HG02885 (cell line): ENCODE data around the gene ADAM20.
"Not testable (repeated sequence)": the region's sequence is repeated elsewhere in the genome, so short reads cannot be mapped to it uniquely, and the experiment has no call there.

Source experiments
- ATAC-seq: cut with Tn5 transposase; IDR thresholded peaks from one replicate; pipeline ENCODE4 v1.9.1; 2021; ENCODE audit warnings: mild to moderate bottlenecking; ENCODE audit not compliant: unreplicated experiment, poor library complexity

Gene ADAM20

GRCh38 chr14:70534904-70535303 lies at the start of gene ADAM20:
ADAM20 (minus strand) TSS chr14:70535004; CDS start chr14:70524757, 10,247 bp downstream.
- no peak for ATAC-seq

- ATAC-seq = no peak
Observed at GRCh38 chr14:70576891-70577290, 42.1 kb upstream of the ADAM20 start.

- ATAC-seq = no peak
Observed at GRCh38 chr14:70573050-70573449, 38.2 kb upstream of the ADAM20 start.

GRCh38 chr14:70571139-70571538 lies 36.3 kb upstream of the ADAM20 start:
- ATAC-seq = no peak

GRCh38 chr14:70567791-70568190 lies 33.0 kb upstream of the ADAM20 start:
- ATAC-seq = no peak

GRCh38 chr14:70563869-70564268 lies 29.1 kb upstream of the ADAM20 start:
- no peak for ATAC-seq

GRCh38 chr14:70563417-70563816 lies 28.6 kb upstream of the ADAM20 start:
- ATAC-seq = no peak

- no peak for ATAC-seq
Observed at GRCh38 chr14:70558356-70558755, 23.6 kb upstream of the ADAM20 start.

- no peak for ATAC-seq
Observed at GRCh38 chr14:70555890-70556289, 21.1 kb upstream of the ADAM20 start.

- no peak for ATAC-seq
Observed at GRCh38 chr14:70538087-70538486, 3.3 kb upstream of the ADAM20 start.

- no peak for ATAC-seq
Observed at GRCh38 chr14:70536830-70537229, 2.0 kb upstream of the ADAM20 start.

- no peak for ATAC-seq
Observed at GRCh38 chr14:70530417-70530816, 4.4 kb downstream of the ADAM20 start.

GRCh38 chr14:70527501-70528105 lies 7.2 kb downstream of the ADAM20 start:
- no peak for ATAC-seq

GRCh38 chr14:70525691-70526090 lies 9.1 kb downstream of the ADAM20 start:
- ATAC-seq = no peak

GRCh38 chr14:70515811-70516210 lies 19.0 kb downstream of the ADAM20 start:
- no peak for ATAC-seq

GRCh38 chr14:70514168-70515069 lies 20.4 kb downstream of the ADAM20 start:
- ATAC-seq = no peak

GRCh38 chr14:70498191-70498590 lies 36.6 kb downstream of the ADAM20 start:
- no peak for ATAC-seq

- ATAC-seq = no peak
Observed at GRCh38 chr14:70489579-70490200, 45.1 kb downstream of the ADAM20 start.

GRCh38 chr14:70477356-70478105 lies 57.3 kb downstream of the ADAM20 start:
- ATAC-seq = not testable (repeated sequence)

GRCh38 chr14:70475459-70475858 lies 59.3 kb downstream of the ADAM20 start:
- ATAC-seq = not testable (repeated sequence)
